OCI-LY7 (cell line): ENCODE results near the gene SEL1L2.

Source experiments
- CTCF ChIP-seq: fragments of 200-600 bp; sonication (generic); conservative IDR thresholded peaks from 2 replicates; pipeline ENCODE4 v1.5.1; 2014; ENCODE audit warnings: mild to moderate bottlenecking, antibody characterized with exemption, low read length, moderate library complexity, mixed read lengths
- EZH2phosphoT487 ChIP-seq: fragments of 200-600 bp; sonication (generic); IDR thresholded peaks from 2 replicates; pipeline ENCODE4 v1.6.1; 2018; ENCODE audit warnings: low read depth, borderline replicate concordance, mild to moderate bottlenecking, mixed run types, antibody characterized with exemption, low read length, moderate library complexity, mixed read lengths

- TF ChIP-seq CTCF: no peak
- no peak for TF ChIP-seq EZH2phosphoT487
Measured at GRCh38 chr20:13844296-13844695, 146.1 kb downstream of the SEL1L2 start.
